PFSK-1 (cell line): Measurements from ENCODE around the gene BFSP1.

Source experiments
- POLR2AphosphoS5 ChIP-seq: IDR thresholded peaks from 2 replicates; pipeline ENCODE4 v1.6.1; 2012; ENCODE audit warnings: low read depth, mild to moderate bottlenecking, control low read depth, low read length, moderate library complexity
- TAF1 ChIP-seq: IDR thresholded peaks from 2 replicates; pipeline ENCODE4 v1.6.1; 2012; ENCODE audit warnings: low read length, control low read depth, borderline replicate concordance; ENCODE audit not compliant: insufficient read depth
- TF ChIP-seq, protein P1 (sequence below), 2 experiments: IDR thresholded peaks; 2 replicates each; pipeline versions ENCODE4 v1.6.1 to v1.8.0; 2011 to 2012; ENCODE audit warnings: low read depth in 2 of 2, low read length in 2 of 2, control low read depth in 1 of 2, inconsistent platforms in 1 of 2, mild to moderate bottlenecking in 1 of 2, moderate library complexity in 1 of 2; ENCODE audit not compliant: insufficient read depth in 1 of 2

DNA sequence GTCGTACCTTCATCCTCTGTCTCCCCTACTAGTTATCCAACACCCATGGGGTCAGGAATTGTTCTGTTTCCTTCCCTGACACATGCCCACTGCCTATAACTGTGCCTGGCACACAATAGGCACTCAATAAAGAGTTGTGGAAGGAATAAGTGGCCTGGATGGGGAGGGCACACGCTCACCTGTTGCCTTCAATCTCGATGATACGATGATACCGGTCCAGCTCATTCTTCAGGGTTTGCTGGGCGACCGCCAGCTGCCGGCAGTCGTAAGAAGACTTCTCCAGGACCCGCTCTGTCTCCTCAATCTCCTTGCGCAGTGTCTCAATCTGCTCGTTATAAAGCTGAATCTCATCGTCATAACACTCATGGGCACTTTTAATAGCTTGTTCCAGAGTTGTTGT, 32.5 kb downstream of the BFSP1 start:
- TF ChIP-seq TAF1 (no peak), POLR2AphosphoS5 (no peak)
- TF ChIP-seq, protein P1, sequence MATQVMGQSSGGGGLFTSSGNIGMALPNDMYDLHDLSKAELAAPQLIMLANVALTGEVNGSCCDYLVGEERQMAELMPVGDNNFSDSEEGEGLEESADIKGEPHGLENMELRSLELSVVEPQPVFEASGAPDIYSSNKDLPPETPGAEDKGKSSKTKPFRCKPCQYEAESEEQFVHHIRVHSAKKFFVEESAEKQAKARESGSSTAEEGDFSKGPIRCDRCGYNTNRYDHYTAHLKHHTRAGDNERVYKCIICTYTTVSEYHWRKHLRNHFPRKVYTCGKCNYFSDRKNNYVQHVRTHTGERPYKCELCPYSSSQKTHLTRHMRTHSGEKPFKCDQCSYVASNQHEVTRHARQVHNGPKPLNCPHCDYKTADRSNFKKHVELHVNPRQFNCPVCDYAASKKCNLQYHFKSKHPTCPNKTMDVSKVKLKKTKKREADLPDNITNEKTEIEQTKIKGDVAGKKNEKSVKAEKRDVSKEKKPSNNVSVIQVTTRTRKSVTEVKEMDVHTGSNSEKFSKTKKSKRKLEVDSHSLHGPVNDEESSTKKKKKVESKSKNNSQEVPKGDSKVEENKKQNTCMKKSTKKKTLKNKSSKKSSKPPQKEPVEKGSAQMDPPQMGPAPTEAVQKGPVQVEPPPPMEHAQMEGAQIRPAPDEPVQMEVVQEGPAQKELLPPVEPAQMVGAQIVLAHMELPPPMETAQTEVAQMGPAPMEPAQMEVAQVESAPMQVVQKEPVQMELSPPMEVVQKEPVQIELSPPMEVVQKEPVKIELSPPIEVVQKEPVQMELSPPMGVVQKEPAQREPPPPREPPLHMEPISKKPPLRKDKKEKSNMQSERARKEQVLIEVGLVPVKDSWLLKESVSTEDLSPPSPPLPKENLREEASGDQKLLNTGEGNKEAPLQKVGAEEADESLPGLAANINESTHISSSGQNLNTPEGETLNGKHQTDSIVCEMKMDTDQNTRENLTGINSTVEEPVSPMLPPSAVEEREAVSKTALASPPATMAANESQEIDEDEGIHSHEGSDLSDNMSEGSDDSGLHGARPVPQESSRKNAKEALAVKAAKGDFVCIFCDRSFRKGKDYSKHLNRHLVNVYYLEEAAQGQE (IDR thresholded peaks at IDR 0.05; ENCODE audit: insufficient read depth in 1 of 2, low read depth in 2 of 2, low read length in 2 of 2): no peak
